SK-N-SH (cell line): Measurements from ENCODE around the gene KIF6.

Source experiments
- CTCF ChIP-seq: fragments of 200-600 bp; sonication (generic); IDR thresholded peaks from 2 replicates; pipeline ENCODE4 v1.6.1; 2017; ENCODE audit warnings: antibody characterized with exemption, mild to moderate bottlenecking, moderate library complexity
- EP300 ChIP-seq, 2 experiments: IDR thresholded peaks; 2 replicates each; pipeline versions ENCODE4 v1.4.0 to v1.6.1; 2012; ENCODE audit warnings: borderline replicate concordance in 1 of 2, low read depth in 1 of 2, low read length in 1 of 2
- TF ChIP-seq, protein P1 (sequence below): IDR thresholded peaks from 2 replicates; pipeline ENCODE4 v1.4.0; 2012; ENCODE audit warnings: low read depth

DNA sequence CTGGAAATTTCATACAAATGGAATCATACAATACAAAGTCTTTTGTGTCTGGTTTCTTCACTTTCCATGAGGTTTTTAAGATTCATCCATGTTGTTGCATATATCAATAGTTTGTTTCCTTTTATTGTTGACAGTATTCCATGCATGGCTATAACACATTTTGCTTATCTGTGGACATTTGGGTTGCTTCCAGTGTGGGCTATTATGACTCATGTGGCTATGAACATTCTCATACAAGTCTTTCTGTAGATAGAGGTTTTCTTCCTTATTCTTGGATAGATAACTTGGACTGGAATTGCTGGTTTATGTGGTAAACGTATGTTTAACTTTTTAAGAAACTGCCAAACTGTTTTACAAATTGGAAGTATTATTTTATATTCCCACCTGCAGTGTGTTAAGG, 30.0 kb upstream of the KIF6 start:
- TF ChIP-seq EP300 (IDR thresholded peaks at IDR 0.05; ENCODE audit: borderline replicate concordance in 1 of 2, low read depth in 1 of 2, low read length in 1 of 2) (no peak), CTCF (no peak)
- TF ChIP-seq, protein P1, sequence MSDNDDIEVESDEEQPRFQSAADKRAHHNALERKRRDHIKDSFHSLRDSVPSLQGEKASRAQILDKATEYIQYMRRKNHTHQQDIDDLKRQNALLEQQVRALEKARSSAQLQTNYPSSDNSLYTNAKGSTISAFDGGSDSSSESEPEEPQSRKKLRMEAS, result no peak
